Measurements from ENCODE around the gene IRS1.

- TF ChIP-seq CTCF (conservative IDR thresholded peaks at IDR 0.05) (no peak), ZFX (IDR thresholded peaks at IDR 0.05) (no peak)
Measured at GRCh38 chr2:226701052-226701451, 98.6 kb downstream of the IRS1 start.

Data from C4-2B (cell line).